GM19240 (cell line): ENCODE measurements around the gene CCDC182.

Source experiments
- DNase-seq: peaks from one replicate; pipeline ENCODE4 v3.0.0; 2011; ENCODE audit warnings: low spot score; ENCODE audit not compliant: insufficient read length

Gene CCDC182

GRCh38 chr17:57757735-57758134 is 12.6 kb upstream of the CCDC182 start:
- no peak for DNase-seq

GRCh38 chr17:57756951-57757350 is 11.9 kb upstream of the CCDC182 start:
- DNase-seq: no peak

DNA sequence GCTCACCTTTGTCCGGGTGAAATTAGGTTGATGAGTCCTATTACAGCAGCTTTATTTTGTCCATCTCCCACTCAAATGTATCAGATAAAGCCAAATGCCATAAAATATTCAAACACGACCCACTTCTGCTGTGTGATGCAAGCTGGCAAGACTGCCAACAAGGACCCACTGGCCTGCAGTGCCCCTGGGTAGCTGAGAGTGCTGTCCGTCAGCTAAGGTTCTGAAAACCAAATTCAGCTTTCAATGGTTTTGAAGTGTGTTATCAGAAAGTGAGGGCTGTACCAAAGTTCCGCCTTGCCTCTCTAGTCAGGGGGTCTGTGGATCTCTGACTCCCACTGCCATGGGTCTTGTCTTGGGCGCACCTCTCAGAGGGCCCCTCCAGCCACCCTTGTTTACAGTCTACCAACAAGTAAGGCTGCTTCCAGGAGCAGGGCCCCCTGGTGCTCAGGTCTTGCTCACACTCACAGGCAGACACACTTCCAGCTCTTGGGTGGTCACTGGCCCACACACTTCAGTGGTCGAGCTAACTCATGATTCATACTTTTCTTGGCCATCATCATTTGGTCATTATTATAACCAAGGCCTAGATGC is 10.5 kb upstream of the CCDC182 start:
- no peak for DNase-seq

GRCh38 chr17:57752031-57752905 is 7.2 kb upstream of the CCDC182 start:
- no peak for DNase-seq

- no peak for DNase-seq
These were observed 6.4 kb upstream of the CCDC182 start for GRCh38 chr17:57751348-57751971.

- DNase-seq: no peak
These were observed 5.8 kb upstream of the CCDC182 start for GRCh38 chr17:57750895-57751294.

- no peak for DNase-seq
These were observed 5.2 kb upstream of the CCDC182 start for GRCh38 chr17:57750109-57750871.

DNA sequence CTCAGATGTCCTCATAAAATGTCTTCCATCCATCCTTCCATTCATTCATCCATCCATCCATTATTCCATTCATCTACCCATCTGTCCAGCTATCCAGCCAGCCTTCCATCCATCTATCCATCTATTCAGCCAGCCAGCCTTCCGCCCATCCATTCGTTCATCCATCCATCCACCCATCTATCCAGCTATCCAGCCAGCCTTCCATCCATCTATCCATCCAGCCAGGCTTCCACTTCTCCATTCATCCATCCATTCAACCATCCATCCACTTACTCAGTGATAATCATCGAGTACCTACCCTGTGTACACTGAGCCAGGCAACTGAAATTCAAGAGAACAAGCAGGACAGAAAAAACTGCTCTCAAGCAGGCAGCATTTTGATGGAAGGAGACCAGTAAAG is 4.6 kb upstream of the CCDC182 start:
- no peak for DNase-seq

GRCh38 chr17:57747221-57748017 is 2.3 kb upstream of the CCDC182 start:
- peak; percentile 41 for DNase-seq

DNA sequence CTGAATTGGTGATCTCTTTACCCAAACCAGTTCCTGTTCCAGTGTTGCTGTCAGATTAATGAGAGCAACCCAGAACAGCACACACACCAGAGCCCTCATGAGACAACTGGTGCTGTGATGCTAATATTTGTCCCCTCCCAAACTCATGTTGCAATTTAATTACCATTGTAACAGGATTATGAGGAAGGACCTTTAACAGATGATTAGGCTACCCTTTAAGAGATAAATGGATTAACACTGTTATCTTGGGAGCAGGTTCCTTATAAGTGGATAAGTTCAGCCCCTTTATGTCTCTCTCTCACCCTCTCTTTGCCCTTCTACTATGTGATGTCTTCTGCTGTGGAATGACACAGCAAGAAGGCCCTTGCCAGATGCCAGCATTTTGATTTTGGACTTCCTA is 1.1 kb upstream of the CCDC182 start:
- DNase-seq: no peak

DNA sequence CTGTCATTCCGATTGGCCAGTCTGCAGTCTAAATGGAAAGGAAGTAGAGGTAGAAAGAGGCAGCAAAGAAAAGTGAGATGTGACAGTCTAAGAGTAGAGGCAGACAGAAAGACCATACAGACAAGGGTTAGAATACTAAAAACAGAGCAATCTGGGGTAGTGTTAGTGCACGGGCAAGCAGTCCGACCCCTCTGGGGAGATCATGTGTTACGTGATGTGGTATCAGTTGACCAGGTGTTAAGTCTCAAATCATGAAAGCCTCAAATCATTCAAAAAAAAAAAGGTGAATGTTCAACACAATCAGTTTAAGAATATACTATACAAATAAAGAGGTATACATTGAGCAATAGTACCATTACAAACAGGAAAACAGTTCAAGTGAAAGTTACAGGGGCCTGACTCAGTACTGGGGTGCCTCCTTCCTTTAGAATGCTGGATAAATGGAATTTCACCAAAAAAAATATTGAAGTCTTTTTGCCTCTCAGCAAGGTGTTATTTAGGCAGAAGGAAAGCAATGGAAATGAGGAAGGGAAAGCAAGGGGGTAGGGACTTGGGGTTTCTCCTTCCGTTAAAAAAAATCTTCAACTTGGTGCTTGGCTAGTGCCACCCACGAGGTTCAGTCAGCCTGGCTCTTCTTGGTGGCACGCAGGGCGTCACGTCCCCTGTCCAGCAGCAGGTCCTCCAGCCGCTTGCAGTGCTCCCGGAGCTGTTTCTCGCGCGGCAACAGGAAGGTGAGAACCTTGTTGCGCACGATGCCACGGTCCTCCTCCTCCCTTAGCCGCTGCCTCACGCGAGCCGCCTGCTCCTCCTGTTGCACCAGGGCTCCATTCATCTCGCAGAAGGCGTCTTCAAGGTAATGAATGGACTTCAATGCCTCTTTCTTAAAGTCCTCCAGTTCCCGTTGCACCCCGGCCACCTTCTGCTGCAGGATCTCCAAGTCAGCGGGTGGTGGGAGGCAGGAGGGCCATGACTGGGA is 616 bp downstream of the CCDC182 start:
- DNase-seq: no peak

- DNase-seq: no peak
These were observed 4.9 kb downstream of the CCDC182 start for GRCh38 chr17:57740235-57740528.

- peak; percentile 35 for DNase-seq
These were observed 5.5 kb downstream of the CCDC182 start for GRCh38 chr17:57739402-57740234.

DNA sequence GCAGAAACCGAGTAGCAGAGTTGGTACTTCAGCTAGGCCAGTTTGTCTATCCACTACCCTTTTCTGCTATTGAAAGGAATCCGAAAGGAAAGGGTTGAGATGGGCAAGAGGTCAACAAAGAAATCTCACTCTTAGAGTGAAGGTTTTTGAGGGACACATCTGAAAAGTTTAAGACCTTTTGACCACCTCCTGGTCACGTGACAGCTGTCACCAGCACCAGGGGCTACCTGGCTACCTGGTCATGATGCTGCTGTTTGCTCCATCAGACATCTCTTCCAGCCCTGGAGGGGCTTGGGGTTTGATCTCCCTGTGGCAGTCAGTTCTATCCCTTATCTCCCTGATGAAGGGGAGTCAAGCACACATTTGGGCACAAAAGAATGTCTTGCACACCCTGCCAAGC is 7.6 kb downstream of the CCDC182 start:
- no peak for DNase-seq

- no peak for DNase-seq
These were observed 9.4 kb downstream of the CCDC182 start for GRCh38 chr17:57735707-57736106.

DNA sequence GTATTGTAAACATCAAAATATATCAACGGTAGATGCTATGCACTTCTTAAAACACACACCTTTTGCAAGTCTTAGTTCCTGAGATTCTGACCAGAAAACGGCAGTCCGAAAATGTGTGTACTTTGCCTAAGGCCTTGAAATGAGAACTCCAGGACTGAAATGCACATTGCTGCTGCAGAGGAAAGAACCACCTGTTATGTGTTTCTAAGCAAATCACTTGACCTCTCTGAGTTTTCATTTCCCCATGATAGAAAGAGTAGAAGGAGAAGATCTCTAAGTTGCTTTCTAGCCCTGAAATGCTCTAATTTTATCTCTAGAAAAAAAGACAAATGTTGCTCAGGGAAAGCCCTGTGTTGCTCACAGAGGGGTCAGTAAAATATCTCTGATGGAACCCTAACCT is 9.9 kb downstream of the CCDC182 start:
- DNase-seq: no peak

GRCh38 chr17:57733085-57733484 is 12.0 kb downstream of the CCDC182 start:
- DNase-seq: no peak

DNA sequence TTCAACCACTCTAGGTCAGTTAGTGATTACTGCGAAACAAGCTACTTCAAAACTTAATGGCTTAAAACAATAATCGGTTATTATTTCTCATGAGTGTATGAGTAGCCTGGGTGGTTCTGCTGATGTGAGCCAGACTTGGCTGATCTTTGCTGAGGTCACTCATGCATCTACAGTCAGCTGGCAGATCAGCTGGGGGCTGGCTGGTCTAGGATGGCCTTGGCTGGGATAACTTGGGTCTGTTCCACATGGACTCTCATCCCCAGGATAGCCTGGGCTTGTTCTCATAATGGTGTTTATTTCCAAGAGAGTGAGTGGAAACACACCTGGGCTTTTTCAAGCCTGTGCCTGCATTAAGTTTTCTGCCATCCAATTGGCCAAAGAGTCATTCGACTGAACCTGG is 13.0 kb downstream of the CCDC182 start:
- no peak for DNase-seq

GRCh38 chr17:57730026-57730701 is 14.9 kb downstream of the CCDC182 start:
- no peak for DNase-seq
